ENCODE data around the gene RDH14.

DNA sequence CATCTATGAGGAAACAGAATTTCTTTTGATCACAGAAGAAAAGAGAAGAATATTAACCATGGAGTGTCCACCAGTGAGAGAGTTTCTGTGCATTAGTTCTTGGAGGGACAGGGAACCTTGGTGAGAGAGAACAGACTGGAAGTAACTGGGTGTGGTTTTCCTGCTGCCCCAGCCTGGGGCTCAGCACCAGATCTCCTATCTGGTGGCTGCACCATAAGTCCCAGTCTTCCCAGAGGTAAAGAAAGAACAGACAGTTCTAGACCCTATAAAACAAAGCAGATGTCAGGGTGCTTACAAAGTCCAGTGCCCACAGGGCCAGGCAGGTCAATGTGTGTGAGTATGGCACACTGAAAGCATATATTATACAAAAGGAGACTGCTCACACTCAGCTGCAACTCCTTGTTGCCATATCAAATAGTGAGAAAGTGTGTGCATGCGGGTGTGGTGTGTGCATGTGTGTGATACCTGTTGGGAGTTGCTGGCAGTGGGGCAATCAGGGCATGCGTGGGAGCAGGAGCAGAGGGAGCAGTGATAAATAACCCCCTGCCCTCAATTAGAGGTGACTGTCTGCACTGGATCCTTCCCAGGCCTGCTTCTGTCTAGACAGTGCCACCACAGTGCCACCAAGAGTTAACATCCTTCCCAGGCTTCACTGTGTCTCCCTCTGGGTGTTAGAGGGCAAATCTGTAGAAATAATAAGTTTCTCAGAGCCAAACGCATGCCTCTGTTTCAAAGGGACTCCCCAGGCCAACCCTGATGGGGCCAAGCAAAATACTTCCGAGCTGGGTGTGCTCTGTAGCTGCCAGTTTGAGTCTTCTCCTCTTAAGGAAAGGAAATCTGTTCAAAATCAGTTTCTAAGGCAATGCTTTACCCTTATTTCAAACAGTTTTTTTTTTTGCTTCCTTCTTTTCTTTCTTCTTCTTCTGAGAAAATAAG, 45.7 kb downstream of the RDH14 start:
- no peak for TF ChIP-seq POLR2A (IDR thresholded peaks at IDR 0.05; ENCODE audit: low read depth, low read length)
- TF ChIP-seq, protein P1, sequence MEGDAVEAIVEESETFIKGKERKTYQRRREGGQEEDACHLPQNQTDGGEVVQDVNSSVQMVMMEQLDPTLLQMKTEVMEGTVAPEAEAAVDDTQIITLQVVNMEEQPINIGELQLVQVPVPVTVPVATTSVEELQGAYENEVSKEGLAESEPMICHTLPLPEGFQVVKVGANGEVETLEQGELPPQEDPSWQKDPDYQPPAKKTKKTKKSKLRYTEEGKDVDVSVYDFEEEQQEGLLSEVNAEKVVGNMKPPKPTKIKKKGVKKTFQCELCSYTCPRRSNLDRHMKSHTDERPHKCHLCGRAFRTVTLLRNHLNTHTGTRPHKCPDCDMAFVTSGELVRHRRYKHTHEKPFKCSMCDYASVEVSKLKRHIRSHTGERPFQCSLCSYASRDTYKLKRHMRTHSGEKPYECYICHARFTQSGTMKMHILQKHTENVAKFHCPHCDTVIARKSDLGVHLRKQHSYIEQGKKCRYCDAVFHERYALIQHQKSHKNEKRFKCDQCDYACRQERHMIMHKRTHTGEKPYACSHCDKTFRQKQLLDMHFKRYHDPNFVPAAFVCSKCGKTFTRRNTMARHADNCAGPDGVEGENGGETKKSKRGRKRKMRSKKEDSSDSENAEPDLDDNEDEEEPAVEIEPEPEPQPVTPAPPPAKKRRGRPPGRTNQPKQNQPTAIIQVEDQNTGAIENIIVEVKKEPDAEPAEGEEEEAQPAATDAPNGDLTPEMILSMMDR (conservative IDR thresholded peaks at IDR 0.05; ENCODE audit: low read depth, low read length): no peak
- no peak for TF ChIP-seq USF2 (IDR thresholded peaks at IDR 0.05; ENCODE audit: low read depth, low read length)
- no peak for TF ChIP-seq MAZ (IDR thresholded peaks at IDR 0.05; ENCODE audit: borderline replicate concordance, low read depth, low read length)

Data from IMR-90 (cell line).